K562 (cell line): Measurements from ENCODE around the gene HNRNPH3. TPM values are rescaled to one million over a fixed set of nuclear protein-coding genes. Genes with fewer than 3 reads are reported as not detected.
A peak's percentile ranks its signal among the peaks of the same experiment; 100 is the strongest.

Experiments
- CBX1 ChIP-seq: sonication (generic); IDR thresholded peaks from 2 replicates; pipeline ENCODE4 v1.6.1; 2016; ENCODE audit warnings: antibody characterized with exemption, low read depth, mild to moderate bottlenecking
- CEBPG ChIP-seq, 3 experiments: fragments of 200-800 bp in 1 of 3; sonication (Bioruptor generic) in 1 of 3; sonication (generic) in 1 of 3; formaldehyde crosslinking in 1 of 3; IDR thresholded peaks in 2 of 3; conservative IDR thresholded peaks in 1 of 3; 2 replicates each; pipeline versions ENCODE4 v1.6.1 to v1.8.0; 2016 to 2022; ENCODE audit warnings: missing compliant biosample characterization in 2 of 3, missing genetic modification characterization in 2 of 3, mild to moderate bottlenecking in 1 of 3, missing genetic modification reagents in 1 of 3
- DDX20 ChIP-seq: fragments of 450-650 bp; IDR thresholded peaks from 2 replicates; pipeline ENCODE4 v1.6.1; 2016; ENCODE audit warnings: missing genetic modification characterization, low read depth, mild to moderate bottlenecking, missing compliant biosample characterization, moderate library complexity
- HDAC1 ChIP-seq, 2 experiments: fragments of 450-650 bp; IDR thresholded peaks; 2 replicates each; pipeline ENCODE4 v1.6.1; 2016 to 2017; ENCODE audit warnings: inconsistent platforms in 1 of 2, mild to moderate bottlenecking in 1 of 2, moderate library complexity in 1 of 2
- KDM4B ChIP-seq, 2 experiments: fragments of 450-650 bp in 1 of 2; sonication (generic) in 1 of 2; IDR thresholded peaks; 2 replicates each; pipeline ENCODE4 v1.6.1; 2016 to 2017; ENCODE audit warnings: borderline replicate concordance in 2 of 2, antibody characterized with exemption in 1 of 2, low read depth in 1 of 2, mild to moderate bottlenecking in 1 of 2
- MBD1 ChIP-seq: fragments of 250-450 bp; sonication (Bioruptor Pico); IDR thresholded peaks from 2 replicates; pipeline ENCODE4 v1.8.0; 2022; ENCODE audit warnings: inconsistent platforms
- MTA3 ChIP-seq: fragments of 450-650 bp; formaldehyde crosslinking; IDR thresholded peaks from 2 replicates; pipeline ENCODE4 v1.6.1; 2017; ENCODE audit warnings: mild to moderate bottlenecking, borderline replicate concordance
- RUNX1 ChIP-seq: sonication (generic); IDR thresholded peaks from 2 replicates; pipeline ENCODE4 v1.6.1; 2016; ENCODE audit warnings: antibody characterized with exemption, low read depth
- UBTF ChIP-seq, 2 experiments: IDR thresholded peaks; 2 replicates each; pipeline ENCODE4 v1.6.1; 2012; ENCODE audit warnings: improper control_type of control experiment in 2 of 2, low read depth in 2 of 2, low read length in 2 of 2, borderline replicate concordance in 1 of 2
- ZC3H4 ChIP-seq: sonication (generic); formaldehyde crosslinking; IDR thresholded peaks from 2 replicates; pipeline ENCODE4 v1.9.0; 2021; ENCODE audit warnings: missing genetic modification reagents, borderline replicate concordance
- ZNF174 ChIP-seq: fragments of 250-450 bp; sonication (Bioruptor Pico); IDR thresholded peaks from 2 replicates; pipeline ENCODE4 v1.4.0; 2020; ENCODE audit warnings: mild to moderate bottlenecking
- ZNF280B ChIP-seq: fragments of 250-450 bp; sonication (Bioruptor Pico); IDR thresholded peaks from 2 replicates; pipeline ENCODE4 v1.5.1; 2021; ENCODE audit warnings: mild to moderate bottlenecking
- ZNF668 ChIP-seq: fragments of 250-450 bp; sonication (Bioruptor Pico); IDR thresholded peaks from 2 replicates; pipeline ENCODE4 v1.8.0; 2022; ENCODE audit warnings: mild to moderate bottlenecking, inconsistent platforms
- ZNF764 ChIP-seq: fragments of 250-450 bp; sonication (Bioruptor Pico); IDR thresholded peaks from 2 replicates; pipeline ENCODE4 v1.4.0; 2020; ENCODE audit warnings: low read depth, mild to moderate bottlenecking, moderate library complexity
- polyA plus RNA-seq, 8 experiments: library from polyadenylated mRNA; depleted of rRNA in 4 of 8; stranded (reverse) in 5 of 8; unstranded in 3 of 8; fragments of >200 nt; fragmentation: Nextera tagmentation in 2 of 8; fragmentation: Illumina TruSeq in 1 of 8; extraction: Ambion mirVana in 2 of 8; extraction: Trizol in 1 of 8; gene quantifications; 2 replicates each; pipeline versions ENCODE4 v1.2.1 to v1.2.3, GENCODE V29; 2011 to 2014; ENCODE audit warnings: inconsistent platforms in 1 of 8, missing spikeins in 1 of 8
- total RNA-seq, 7 experiments: library from RNA; depleted of rRNA in 6 of 7; stranded (reverse); fragments of >200 nt in 6 of 7; fragmentation: Illumina TruSeq in 2 of 7; extraction: Trizol in 2 of 7; gene quantifications; 2 replicates each; pipeline versions ENCODE4 v1.2.1 to v1.2.3, GENCODE V29; 2011 to 2021; ENCODE audit warnings: low replicate concordance in 1 of 7
- TF ChIP-seq, protein P1 (sequence below): fragments of 450-650 bp; formaldehyde crosslinking; IDR thresholded peaks from 2 replicates; pipeline ENCODE4 v1.4.0; 2022; ENCODE audit warnings: mild to moderate bottlenecking, moderate library complexity
- TF ChIP-seq, protein P2 (sequence below): fragments of 450-650 bp; formaldehyde crosslinking; IDR thresholded peaks from 2 replicates; pipeline ENCODE4 v1.4.0; 2020; ENCODE audit warnings: mild to moderate bottlenecking

The HNRNPH3 gene
- total and polyA plus RNA-seq, 9 of the 15 experiments (the other 6 are each of a cell fraction or from before 2014, with no cell fraction given): 52.8 to 562 (median 152) TPM

- TF ChIP-seq MTA3 (peak; percentile 95), ZC3H4 (CRISPR knock-in tag) (0 out of 2 replicates have a peak, but pooled peaks have one; percentile 45), CBX1 (peak; percentile 97), KDM4B (IDR thresholded peaks at IDR 0.05; ENCODE audit: borderline replicate concordance in 2 of 2, low read depth in 1 of 2) (peak in 1 of 2 experiments; percentile 92; a peak in 2 of 4 replicates), ZNF280B (CRISPR knock-in tag) (no peak), ZNF764 (CRISPR knock-in tag) (peak; percentile 64; the same call in 1 of the 2 replicates), RUNX1 (no peak), ZNF668 (CRISPR knock-in tag) (no peak), CEBPG (CRISPR knock-in tag; IDR thresholded peaks at IDR 0.05) (peak; percentile 69), CEBPG (tag; conservative IDR thresholded peaks at IDR 0.05 in 1 of 2, IDR thresholded peaks at IDR 0.05 in 1 of 2) (peak in 1 of 2 experiments; percentile 80; a peak in 2 of 4 replicates), MBD1 (no peak), HDAC1 (IDR thresholded peaks at IDR 0.05) (peak; percentile 87 to 90), UBTF (IDR thresholded peaks at IDR 0.05; ENCODE audit: borderline replicate concordance in 1 of 2, low read depth in 2 of 2, low read length in 2 of 2) (no peak), ZNF174 (CRISPR knock-in tag) (no peak), DDX20 (tag) (no peak)
- TF ChIP-seq, protein P1, sequence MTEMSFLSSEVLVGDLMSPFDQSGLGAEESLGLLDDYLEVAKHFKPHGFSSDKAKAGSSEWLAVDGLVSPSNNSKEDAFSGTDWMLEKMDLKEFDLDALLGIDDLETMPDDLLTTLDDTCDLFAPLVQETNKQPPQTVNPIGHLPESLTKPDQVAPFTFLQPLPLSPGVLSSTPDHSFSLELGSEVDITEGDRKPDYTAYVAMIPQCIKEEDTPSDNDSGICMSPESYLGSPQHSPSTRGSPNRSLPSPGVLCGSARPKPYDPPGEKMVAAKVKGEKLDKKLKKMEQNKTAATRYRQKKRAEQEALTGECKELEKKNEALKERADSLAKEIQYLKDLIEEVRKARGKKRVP (CRISPR knock-in tag): peak; percentile 29; the same call in 1 of the 2 replicates
- TF ChIP-seq, protein P2, sequence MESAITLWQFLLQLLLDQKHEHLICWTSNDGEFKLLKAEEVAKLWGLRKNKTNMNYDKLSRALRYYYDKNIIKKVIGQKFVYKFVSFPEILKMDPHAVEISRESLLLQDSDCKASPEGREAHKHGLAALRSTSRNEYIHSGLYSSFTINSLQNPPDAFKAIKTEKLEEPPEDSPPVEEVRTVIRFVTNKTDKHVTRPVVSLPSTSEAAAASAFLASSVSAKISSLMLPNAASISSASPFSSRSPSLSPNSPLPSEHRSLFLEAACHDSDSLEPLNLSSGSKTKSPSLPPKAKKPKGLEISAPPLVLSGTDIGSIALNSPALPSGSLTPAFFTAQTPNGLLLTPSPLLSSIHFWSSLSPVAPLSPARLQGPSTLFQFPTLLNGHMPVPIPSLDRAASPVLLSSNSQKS (CRISPR knock-in tag): no peak
Measured at GRCh38 chr10:68331455-68332258, at the start of gene HNRNPH3 (continued).
